NT2/D1 (cell line): Measurements from ENCODE around the gene TMEM45A.

ENCODE experiments used
- SUZ12 ChIP-seq: IDR thresholded peaks from 2 replicates; pipeline ENCODE4 v1.6.1; 2011; ENCODE audit not compliant: insufficient read length, insufficient read depth; ENCODE audit errors: extremely low read depth
- YY1 ChIP-seq: IDR thresholded peaks from 2 replicates; pipeline ENCODE4 v1.6.1; 2011; ENCODE audit not compliant: insufficient read length, insufficient read depth

GRCh38 chr3:100496711-100497261 lies 4.4 kb downstream of the TMEM45A start:
- TF ChIP-seq SUZ12 (no peak), YY1 (no peak)
